NCI-H82 (cell line): ENCODE measurements around the gene ATP12A.

Source experiments
- DNase-seq: peaks from one replicate; lab custom pipeline; 2025; lab: John Stamatoyannopoulos, UW

The ATP12A gene

DNA sequence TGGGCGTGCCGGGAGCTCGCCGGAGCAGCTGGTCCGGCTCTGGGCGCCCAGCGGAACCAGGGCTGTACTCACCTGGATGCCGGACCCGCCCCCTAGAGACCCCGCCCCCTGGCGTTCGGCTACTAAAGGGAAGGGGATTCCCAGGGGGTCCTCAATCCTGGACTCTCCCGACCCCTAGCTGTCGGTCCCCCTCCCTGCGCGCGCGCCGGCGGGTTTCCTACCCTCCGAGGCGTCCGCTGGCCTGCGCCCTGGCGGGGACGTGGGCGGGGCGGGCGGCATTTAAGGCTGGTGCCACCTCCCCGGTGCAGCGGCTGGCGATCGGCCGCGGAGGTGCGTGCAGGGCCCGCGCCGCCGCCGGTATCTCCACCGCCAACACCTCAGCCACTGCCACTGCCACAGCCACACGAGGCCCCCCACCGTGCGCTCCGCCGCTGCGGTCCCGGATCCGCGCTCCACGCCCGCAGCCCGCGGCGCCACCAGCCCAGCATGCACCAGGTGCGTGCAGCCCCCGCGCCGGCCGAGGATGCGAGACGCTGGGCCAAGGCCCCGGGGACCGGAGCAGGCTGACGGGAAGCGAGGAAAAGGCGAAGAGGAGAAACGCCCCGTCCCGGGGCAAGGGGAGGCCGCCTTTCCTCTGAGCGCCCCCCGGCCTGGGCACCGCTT is at the start of gene ATP12A:
ATP12A (plus strand) TSS at position 151 of the 663 bp plus-strand sequence; CDS start at position 487, 336 bp downstream.
- DNase-seq = no peak

DNA sequence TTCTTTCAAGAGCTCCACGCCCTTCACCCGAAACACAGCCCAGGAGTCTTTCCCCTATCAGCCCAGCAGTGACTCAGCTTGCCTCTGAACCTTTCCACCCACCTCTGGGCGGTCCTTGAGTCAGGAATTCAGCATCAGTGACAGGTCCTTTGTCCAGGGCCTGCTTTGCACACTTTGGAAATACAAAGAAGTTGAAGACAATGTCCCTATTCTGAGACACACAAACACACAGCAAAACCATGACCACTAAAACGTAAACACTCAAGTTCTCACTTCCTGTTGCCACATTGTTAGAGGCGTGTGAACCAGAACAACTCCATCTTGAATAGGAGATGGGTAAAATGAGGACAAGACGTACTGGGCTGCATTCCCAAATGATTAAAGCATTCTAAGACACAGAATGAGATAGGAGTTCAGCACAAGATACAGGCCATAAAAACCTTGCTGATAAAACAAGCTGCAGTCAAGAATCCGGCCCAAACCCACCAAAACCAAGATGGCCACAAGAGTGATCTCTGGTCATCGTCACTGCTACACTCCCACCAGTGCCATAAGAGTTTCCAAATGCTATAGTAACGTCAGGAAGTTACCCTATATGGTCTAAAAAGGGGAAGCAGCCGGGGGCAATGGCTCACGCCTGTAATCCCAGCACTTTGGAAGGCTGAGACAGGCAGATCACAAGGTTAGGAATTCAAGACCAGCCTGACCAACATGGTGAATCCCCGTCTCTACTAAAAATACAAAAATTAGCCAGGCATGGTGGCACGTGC is 49.2 kb upstream of the ATP12A start:
- no peak for DNase-seq

DNA sequence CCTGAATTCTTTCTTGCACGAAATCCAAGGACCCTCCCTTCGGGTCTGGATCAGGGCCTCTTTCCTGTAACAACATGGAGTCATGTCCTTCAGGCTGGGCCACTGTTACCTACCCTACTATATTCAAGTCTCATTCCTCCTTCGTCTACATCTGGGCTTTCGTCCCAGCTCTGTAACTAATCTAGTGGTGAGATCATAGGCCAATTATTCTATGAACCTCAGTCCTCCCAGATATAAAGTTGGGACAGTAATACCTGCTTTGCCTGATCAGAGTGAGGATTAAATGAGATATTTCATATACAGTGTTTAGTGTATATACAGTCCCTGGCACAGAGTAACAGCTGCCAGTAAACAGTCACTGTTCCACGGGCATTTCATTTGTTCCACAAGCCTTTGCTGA is 48.3 kb upstream of the ATP12A start:
- DNase-seq = no peak

DNA sequence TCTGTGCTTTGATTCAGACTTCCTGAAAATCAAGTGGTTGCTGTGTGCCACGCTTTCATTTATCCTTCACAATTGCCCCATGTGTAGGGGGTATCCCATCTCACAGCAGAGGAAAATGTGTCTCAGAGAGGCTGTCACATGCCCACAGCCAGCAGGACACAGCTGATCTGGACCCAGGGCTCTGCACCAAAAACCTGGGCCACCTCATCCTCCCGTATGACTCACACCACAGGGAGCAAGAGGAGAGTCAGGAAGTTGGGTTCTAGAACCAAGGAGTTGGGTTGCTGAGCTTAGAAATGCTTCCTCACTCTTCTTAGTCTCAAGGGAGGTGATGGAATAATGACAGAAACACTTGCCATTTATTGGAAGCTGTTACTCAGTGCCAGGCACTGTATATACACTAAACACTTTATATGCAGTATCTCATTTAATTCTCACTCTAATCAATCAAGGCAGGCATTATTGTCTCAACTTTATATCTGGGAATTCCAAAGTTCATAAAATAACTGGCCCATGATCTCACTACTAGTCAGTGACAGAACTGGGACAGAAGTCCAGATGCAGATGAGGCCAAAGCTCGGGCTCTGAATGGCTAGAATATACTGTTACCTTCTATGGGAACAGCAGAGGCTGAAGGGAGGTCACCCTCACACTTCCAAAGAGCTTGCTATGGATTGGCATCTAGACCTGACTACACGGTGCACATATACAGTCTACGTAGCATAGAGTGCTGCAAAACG is 47.7 kb upstream of the ATP12A start:
- no peak for DNase-seq

DNA sequence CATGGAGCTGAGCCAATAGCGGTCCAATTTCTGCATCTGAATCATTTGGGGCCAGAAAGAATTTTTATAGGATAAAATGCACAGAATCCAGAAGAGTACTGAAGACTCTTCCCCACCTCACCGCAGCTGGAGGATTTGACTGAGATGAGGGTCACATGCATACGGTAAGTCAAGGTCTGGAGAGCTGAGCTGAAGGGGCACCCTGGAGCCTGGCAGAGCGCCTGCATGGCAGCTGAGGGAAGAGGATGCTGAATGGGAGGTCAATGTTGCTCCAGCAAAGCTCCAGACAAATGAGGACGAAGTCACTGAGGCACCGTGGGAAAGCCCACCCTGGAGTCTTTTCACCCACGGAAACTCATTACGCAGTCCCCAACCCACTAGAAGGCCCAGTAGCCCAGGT is 43.4 kb upstream of the ATP12A start:
- no peak for DNase-seq

DNA sequence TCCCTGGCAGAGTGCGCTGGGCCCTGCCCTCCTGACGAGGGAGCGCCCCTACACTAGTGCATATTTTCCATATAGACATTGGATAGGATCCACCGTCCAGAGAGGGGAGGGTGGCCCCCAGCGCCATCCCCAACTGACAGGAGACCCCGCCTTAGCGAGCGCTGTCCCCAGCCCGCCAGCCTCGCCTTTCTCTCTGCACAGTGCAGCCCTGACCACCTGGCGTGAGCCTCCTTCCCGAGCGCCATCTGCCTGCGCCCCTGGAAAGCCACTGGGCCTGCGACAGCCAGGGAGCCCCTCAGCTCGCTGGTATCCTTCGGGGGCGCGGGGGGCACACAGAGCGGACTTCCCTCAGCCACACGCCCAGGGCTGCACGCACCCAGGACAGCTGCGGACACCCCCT is 42.1 kb upstream of the ATP12A start:
- DNase-seq = no peak

DNA sequence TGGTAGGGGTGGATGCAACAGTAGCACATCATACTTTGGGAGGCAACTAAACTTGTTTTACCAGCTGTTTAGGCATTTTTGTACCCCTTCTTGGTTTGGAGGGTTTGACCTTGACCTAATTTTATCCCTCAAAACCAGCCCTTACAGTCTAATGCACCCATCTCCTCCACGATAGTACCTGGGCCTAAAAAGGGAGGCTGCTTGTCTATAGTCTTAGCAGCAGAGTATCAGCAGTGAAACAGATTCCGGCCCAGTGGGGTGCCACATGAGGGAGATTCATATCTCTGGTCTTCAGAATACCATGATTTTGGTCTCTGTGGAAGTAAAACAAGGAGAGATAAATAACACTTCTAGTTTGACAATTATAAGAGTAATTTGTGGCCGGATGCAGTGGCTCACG is 39.5 kb upstream of the ATP12A start:
- no peak for DNase-seq

DNA sequence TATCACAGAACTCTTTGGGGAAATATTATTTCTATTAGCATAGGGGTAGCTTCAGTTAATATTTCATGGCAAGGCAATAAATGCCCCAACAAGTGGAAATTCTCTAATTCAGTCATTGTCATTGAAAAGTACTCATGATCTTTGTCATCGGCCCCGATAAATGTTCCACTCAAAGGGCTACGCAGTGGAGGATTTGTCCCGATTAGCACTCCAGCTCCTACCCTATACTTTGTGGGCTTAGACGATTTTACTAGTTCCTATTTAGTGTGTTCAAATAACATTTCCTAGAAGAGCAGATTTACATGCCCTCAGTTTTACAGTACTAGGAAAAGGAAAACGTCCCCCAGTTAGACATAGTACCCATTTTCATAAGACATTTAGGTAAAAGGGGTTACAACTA is 38.0 kb upstream of the ATP12A start:
- no peak for DNase-seq

DNA sequence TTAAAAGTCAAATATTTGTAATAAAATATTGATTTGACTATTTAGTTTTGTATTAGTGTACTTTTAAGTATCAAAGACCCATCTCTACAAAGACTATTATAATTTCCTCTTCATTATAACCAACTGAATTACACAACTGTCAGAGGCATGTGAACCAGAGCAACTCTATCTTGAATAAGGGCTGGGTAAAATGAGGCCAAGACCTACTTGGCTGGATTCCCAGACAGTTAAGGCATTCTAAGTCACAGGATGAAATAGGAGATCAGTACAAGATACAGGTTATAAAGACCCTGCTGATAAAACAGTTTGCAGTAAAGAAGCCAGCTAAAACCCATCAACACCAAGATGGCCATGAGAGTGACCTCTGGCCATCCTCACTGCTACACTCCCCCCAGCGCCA is 36.2 kb upstream of the ATP12A start:
- DNase-seq = peak; percentile 16

DNA sequence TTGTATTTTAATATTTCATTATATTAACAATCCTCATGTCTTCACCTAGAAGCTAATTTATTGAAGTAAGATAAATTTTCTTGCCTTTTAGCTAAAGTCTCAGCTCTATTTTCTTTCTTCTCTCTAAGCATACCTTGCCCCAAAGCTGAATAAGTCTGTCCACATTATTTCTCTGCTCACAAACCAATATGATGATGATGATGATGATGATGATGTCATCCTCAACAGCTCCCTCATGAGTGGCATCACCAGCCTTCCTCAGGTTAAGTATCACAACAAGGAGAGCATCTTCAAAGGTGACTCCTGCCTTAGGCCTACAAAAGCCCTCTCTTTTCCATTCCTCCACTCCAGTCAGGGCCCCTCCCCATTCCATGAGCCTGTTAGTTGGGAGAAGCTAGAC is 31.9 kb upstream of the ATP12A start:
- no peak for DNase-seq

DNA sequence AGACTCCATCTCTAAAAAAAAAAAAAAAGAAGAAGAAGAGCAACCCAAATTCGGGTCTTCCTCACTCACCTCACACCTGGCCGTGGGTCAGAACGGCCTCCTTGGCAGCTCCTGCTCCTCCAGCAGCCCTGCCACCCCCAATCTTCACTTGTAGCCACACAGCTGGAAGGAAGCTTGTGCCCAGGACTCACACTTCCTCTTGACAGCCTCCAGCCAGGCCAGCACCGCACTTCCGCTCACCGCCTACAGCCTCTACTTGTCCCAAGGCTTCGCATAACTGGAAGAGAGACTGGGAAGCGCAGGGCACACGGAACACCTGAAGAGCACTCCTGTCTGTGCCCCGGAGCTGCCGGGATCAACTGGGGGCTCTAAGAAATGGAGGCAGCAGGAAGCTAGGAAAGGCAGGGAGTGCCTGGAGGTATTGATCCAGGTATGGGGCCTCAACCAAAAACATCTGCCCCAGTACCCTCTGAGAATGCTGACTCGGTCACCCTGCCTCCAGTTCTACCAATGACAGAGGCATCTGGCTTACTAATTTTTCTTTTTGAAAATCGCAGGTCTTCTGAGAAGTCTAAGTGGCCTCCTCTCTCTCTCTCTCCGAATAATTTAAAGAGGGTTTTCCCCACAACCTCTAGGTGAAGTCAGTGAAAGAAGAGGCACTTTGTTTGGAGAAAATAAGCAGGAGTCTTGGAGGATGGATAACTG is 31.1 kb upstream of the ATP12A start:
- DNase-seq = no peak

DNA sequence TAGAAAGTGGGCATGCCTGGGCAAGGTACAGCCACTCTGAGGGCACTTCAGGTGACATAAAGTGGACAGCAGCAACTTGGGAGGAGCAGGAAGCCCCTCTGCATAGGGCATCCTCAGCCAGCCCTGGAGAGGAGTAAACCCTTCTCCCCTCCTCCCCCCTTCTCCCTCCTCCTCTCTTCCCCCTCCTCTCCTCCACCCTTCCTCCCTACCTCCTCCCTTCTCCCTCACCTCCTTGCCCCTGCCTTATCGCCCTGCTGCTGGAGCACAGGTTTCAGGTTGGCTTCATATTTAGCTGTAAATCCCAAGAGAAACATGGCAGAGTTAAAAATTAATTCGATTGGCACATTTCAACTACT is 30.5 kb upstream of the ATP12A start:
- DNase-seq = no peak

DNA sequence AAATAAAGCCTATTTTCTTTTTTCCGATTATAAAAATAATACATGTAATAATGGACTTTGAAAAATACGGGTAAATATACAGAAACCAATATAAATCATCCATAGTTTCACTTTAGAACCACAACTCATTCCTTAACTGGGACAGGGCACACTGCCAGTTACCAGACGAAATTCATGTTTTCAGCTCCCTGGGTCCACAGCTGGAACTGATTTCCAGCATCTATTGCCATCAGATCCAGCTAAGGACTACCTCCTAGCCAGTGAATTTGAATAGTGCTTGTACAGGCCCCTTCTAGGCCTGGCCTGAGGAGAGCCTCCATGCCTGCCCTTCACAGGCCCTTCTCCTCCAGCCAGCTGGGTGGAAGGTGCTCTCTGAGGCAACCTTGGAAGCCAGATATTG is 30.0 kb upstream of the ATP12A start:
- no peak for DNase-seq

DNA sequence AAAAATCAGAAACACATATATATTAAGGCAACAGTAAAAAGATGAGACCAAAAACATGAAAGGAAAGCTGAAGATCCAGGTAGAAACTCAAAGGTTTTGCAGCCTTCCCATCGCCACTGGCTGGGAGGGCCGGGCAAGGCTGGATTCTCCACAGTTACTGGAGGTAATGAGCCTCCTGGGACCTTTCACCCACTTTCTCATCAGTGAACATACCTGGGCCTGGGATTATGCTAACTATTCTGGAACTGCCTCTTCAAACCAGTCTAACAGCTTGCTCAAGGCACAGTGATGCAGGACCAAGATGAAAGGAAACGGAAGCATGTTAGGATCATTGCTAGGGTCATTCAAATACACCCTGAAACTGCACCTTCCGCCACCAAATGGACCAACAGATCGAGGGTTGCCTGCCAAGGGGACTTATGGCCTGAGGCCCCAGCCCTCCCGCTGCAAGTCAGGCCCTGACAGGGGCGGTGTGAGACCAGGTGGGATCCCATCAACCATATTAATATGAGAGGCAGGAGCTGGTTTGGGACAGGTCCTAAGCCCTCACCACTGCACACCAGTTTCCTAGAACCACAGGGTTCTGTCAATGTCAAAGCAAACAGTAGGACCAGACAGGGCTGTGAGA is 28.4 kb upstream of the ATP12A start:
- DNase-seq = no peak

DNA sequence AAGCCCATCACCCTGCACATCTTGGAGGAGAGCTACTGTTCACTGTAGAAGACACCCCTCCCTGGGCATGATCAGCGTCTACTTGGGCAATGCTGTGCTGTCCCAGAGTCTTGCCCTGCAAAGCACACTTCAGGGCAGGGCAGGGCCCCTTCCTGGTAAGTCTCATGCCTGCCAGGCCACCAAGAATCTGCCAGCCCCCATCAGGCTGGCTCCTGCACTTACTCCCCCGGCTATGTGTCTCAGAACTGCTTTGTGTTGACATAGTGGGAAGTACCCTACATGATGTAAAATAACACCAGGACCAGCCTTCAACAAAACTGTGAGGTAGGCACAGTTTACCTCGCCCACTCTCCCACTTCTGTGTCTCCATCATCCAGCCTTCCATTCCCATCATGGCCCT is 27.8 kb upstream of the ATP12A start:
- no peak for DNase-seq

DNA sequence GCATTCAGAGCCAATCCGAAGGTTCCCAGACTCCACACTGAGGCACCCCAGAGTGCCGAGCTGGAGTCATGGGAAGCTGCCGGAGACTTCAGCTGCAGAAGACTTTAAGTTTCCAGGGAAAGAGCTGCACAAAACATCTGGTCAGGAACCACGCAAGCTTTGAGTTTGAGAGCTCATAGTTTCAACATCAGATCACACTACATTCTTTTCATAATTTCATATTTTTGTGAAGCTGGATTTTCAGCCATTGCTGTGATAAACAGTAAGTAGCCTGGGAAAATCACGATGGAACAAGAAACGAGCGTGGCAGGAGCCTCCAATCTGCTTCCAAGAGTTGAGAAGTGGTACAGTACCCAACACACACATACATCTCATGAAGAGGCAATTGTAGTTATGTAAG is 25.5 kb upstream of the ATP12A start:
- no peak for DNase-seq

DNA sequence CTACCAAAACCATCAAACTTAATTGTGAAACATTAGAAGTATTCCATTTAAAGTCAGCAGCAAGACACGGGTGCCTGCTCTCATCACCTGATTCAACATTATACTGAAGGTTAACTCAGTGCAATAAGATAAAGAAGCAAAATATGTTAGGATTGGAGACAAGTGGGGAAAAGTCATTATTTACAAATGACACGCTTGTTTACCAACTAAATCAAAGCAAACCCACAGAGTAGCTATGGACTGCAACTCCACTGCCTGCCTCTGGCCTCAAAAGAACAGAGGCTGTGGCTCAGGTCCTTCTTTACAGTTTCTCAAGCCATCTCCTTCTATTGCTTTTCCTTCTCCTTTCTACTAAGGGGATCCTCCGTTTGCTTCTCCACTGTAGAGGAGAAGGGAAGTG is 21.0 kb upstream of the ATP12A start:
- DNase-seq = no peak

DNA sequence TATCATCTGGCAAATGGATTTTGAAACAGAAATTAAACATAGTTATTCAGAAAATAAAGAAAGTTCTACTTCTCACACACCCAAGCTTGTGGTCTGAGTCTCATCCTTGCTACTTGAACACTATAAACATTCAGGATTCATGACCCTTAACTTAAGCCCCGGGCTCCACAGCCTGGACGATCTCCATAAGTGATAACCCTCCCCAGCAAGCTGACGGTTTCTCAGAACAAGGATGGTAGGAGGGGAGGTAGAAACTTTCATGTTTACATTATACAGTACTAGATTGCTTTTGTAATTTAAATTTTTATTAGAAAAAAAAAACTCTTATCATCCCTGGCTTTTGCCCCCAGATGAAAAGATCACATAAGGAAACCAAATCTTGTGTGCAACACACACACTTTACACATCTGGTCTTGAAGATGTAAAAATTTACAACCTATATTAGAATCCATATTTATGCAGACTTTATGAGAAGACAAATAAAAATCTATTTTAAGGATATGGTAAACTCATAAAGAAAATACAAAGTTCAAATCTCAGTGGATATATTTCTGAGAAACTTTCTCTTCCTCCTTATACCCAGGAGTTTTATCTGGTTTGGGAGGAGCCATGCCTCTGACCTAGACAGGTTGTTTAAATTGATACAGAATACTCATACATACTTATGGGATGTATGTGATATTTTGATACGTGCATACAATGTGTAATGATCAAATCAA is 20.0 kb upstream of the ATP12A start:
- DNase-seq = no peak

DNA sequence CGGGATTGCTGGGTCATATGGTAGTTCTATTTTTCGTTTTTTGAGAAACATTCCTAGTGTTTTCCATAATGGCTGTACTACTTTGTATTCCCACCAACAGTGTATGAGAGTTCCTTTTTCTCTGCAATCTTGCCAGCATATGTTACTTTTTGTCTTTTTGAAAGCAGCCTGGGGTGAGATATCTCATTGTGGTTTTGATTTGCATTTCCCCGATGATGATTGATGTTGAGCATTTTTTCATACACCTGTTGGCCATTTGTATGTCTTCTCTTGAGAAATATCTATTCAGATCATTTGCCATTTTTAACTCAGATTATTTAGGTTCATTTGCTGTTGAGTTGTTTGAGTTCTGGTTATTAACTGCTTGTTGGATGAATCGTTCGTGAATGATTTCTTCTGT is 18.5 kb upstream of the ATP12A start:
- no peak for DNase-seq

DNA sequence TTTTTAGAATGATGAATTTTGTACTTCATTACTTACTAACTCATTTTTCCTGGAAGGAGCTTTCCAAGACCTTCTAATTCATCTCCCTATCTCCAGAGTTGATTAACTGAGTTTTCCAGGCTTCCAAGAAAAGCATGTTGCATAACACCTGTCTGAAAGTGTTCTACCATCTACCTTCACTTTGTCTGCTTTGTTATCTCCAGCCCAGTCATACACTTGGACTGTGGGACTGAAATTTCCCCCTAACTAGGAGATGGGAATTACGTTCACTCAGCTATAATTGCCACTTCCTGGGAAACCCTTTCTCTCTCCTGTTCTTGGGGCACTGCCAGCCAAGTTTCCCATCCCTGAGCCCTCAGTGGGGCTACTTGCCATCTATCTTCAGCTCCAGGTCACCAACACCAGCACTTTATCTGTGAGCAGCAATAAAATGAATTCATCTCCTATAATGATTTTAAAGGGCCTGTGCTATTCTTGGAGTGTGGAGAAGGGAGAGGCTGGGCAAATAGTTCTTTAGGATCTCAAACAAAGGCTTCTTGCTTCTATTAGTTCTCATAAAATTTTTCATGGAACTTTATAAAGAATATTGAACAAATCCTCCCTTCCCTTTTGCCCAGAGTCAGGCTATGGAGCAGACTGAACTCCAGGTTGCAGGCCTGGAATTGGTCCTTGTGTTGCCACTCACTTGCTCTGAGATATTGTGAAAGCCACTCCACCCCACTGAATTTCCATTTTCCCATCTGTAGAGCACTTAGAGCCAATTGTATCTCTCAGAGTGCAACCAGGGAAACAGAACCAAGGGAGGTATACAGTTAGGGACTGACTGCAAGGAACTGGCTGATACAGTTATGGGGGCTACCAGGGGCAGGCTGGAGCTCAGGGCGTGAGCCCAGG is 17.8 kb upstream of the ATP12A start:
- DNase-seq = no peak

DNA sequence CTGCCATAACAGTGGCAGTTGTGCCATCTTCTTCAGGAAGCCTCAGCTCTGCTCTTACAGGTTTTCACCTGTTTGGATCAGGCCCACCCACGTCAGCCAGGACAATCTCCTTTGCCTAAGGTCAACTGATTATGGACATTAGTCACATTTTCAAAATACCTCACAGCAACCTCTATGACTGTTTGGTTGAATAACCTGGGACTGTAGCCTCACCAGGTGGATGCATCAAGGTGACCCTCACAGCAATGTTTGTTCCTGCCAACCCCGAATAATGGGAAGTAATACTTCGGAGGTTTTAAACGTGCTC is 17.2 kb upstream of the ATP12A start:
- no peak for DNase-seq
